GM18511 (cell line): ENCODE measurements around the gene CST4.
A peak's percentile ranks its signal among the peaks of the same experiment; 100 is the strongest.
"Not testable (repeated sequence)": the region's sequence is repeated elsewhere in the genome, so short reads cannot be mapped to it uniquely, and the experiment has no call there.

Source experiments
- ATAC-seq: cut with Tn5 transposase; IDR thresholded peaks from one replicate; pipeline ENCODE4 v1.9.1; 2021; ENCODE audit warnings: mild to moderate bottlenecking, moderate library complexity; ENCODE audit not compliant: unreplicated experiment

The CST4 gene

DNA sequence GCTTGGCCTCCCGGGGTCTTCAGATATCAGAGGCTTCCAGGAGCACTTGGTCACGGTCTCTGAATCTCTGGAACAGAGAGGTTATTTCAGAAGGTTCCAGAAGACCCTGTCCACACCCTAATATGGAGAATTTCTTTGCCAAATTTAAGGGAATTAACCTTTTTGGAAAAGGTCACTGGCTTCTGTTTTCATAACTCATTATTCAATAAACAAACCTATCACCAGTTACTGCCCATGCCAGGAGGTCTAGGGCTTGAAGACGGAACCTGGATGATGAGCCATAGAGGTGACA is 507 bp upstream of the CST4 start:
- no peak for ATAC-seq

DNA sequence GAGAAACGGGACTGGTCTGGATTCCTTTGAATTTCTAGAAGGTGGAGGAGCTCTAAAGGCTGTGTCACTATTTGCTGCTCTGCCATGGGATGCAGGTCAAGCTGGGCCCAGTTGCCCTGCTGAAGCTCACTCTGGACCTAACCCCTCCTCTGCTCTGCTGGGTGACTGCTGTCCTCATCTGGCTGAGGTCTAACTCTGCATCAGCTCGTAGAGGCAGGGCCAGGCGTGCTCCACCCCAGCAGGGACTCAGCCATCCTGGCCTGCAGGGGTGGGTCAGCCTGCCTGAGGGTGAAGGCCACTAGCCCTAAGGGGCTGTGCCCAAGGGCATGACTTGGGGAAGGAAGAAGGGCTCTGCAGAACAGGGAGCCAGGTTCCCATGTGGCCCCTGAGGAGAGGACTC is 852 bp downstream of the CST4 start:
- ATAC-seq, result no peak

DNA sequence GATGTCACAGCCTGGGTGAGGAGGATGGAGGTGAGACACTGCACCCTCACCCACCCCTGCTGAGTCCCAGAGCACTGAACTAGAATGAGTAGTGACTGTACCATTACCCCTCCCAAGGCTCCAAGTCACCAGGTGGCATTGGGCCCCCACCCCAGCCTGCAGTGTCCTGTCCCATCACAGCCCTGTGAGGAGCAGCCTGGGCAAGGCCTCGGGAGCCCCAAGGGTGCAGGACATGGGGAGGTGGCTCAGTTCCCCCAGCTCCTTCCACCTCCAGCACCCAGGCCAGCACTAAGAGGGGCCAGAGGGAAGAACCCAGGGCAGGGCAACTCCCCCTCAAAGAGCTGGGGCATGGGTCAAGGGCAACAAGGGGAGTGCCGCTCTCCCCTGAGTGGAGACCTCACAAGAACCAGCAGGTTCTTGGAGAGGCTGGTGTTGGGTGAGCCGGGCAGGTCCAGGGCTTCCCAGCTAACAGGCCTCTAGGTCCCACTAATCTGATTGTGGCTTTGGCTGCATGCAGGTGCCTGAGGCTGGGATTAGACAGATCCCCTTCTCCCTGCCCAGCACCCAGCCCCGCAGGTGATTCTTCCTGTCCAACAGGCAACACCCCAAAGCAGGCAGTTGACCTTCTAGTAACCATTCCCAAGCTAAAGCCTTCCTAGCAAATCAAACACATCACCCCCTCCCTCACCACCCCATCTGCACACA is 2.6 kb downstream of the CST4 start:
- no peak for ATAC-seq

DNA sequence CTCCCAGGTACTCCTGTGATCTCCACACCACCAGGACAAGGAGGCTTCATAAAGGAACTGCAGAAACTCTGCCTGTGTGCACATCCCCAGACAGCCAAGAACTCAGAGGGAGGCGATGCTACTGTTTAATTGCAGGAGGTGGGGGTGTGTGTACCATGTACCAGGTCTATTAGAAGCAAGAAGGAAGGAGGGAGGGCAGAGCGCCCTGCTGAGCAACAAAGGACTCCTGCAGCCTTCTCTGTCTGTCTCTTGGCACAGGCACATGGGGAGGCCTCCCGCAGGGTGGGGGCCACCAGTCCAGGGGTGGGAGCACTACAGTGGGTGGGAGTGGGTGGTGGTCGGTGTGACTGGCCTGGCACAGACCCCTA is 3.3 kb downstream of the CST4 start:
- ATAC-seq, result not testable (repeated sequence)

DNA sequence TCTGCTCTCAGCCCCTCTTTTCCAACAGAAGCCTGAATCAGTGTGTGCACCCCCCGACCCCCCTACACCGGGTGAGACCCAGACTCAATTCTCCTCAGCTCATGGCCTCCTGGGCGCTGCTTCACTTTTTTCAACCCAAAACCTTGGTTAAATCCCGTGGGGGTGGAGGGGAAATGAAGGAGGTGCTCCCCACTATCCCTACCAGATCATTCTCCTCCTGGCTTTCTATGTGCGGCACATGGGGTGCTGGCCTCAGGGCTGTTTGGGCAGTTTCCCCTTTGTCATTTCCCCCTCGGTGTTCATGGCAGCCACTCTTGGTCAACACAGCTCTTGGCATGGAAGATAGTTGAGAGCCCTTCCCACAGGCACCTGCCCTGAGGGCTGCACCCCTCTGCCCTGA is 4.6 kb downstream of the CST4 start:
- no peak for ATAC-seq

DNA sequence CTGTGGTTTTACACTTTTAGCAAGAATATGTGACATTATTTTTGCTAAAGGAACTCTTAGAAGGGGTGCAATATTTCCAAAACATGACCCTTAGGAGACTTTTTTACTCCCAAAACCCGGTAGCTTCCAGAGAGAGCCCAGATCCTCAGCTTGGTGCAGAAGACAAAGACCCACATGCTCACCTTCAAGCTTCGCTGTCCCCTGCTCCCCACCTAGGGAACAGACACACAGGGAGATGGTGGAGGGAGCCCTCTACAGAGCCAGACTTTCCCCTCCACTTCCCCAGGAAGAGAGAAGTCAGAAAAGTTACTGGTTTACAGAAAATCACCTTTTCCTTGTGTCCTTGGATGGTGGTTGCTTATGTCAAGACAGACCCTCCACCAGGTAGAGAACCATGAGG is 5.0 kb downstream of the CST4 start:
- no peak for ATAC-seq

DNA sequence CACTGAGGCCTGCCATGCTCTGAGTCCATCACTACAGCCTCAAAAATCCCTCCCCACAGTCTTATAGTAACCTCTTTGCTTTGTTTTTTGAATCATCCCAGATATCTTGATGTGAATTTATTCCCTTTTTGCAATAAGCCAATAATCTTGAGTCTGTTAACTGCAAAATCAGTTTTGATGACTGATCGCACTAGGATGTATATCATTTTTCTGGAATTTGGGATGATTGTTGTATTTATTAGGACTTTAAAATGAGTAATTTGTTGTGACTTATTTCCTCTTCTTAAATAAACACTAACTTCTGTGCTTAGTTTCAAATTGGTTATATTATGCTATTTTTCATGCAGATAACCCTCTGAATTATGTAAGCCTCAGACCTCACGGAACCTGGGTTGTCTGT is 5.6 kb downstream of the CST4 start:
- no peak for ATAC-seq

DNA sequence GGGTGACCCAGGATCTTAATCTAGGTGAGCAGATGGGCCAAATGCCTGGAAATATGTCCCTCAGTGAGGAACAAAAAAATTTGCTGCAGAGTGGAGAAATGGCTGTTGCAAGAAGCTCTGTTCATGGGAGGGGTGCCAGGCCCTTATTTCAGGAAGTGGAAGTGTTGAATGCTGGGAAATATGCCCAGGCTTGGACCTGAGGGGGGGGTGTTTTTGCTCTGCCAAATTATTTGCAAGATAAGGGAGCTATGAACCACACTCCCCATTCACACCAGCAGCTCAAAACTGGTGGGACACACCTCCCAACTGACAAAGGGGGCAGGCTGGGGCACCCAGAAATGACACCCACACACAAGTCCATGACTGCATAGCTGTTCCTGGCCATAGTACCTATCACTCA is 8.7 kb downstream of the CST4 start:
- no peak for ATAC-seq

DNA sequence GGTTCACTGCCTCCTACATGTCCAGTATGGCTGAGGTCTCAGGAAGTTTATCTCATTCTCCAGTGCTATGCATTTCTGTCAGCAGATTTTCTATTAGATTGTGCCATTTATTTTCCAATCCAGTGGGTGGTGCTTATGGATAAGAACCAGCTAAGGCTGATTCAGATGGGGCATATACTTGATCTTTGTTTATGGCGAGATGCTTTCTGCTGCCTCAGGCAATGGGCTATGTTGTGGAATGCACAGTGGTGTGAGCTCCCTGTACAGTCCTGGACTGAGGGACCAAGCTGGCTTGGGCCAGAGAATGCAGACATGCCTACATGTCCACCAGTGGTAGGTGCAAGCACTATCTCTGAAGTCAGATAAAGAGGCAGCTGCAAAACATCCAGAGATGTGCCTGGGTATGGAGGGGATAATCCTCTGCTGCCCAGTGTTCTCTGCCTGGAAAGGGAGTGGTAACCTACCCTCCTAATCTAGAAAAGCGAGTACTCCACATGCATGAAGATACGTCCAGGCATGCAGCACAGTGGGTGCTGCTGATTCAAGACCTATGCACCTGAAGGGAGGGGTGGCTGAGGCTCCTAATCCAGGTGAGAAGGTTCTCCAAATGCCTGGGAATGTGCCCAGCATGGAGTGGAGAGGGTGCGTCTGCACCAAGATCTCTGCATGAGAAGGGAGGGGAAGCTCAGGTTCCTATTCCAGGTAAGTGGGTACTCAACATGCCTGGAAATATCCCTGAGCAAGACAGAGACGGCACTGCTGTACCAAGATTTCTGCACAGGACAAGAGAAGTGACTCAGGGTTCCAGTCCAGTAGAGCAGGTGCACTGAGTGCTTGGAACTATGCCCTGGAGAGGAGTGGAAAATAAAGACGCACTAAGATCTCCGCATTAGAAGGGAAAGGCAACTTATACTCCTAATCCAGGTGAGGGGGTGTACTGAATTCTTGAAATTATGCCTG is 9.4 kb downstream of the CST4 start:
- no peak for ATAC-seq

DNA sequence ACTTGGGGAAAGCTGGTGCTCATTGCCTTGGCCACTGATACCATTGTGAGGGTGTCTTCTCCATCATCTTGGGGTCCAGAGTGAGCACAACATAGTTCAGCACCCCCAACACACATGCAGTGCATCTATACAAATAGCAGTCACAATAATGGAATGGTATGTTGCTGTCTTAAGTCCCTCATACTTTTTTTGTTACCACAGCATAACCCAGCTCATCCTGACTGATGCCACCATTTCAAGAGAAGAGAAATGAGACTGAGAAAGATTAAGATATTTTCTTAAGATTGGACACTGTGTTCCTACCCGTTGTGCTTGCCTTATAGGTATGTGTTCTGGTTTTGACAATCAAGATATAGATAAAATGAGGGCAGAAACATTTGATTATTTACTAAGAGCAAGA is 15.6 kb downstream of the CST4 start:
- ATAC-seq, result no peak

DNA sequence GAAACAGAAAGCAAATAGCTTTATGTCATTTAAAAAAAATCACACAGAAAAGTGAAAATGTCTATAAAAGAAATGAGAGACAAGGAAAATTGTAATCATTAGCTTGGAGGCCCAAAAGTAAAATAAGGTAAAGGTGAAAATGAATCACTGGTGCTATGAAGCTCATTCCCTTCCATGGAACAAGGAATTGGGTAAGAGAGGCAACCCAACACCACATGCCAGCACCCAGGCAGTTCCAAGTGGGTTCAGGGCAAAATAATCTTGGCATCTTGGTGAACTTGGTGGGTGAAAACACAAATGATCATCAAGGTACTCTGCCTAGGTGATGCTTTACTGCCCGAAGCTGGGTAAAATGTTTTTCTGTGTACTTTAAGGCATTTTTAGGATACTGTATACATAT is 16.7 kb downstream of the CST4 start:
- ATAC-seq, result no peak

DNA sequence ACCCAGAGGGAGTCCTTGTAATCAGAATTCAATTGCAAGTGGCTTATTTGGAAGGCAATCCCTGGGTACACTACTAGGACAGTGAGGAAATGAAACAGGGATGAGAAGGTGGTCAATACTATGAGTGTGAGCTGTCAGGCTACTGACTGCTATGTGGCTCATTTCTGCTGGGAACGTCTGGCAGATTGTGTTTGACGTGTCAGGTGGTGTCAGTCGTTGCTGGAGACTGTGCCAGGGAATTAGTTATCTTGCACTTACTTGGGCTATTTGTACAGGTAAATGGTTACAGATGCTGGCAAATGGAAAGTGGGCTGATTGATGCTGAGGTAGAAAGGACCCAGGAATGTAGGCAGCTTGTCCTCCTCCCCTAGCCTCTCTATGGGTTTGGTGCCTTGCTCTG is 17.4 kb downstream of the CST4 start:
- ATAC-seq, result no peak

DNA sequence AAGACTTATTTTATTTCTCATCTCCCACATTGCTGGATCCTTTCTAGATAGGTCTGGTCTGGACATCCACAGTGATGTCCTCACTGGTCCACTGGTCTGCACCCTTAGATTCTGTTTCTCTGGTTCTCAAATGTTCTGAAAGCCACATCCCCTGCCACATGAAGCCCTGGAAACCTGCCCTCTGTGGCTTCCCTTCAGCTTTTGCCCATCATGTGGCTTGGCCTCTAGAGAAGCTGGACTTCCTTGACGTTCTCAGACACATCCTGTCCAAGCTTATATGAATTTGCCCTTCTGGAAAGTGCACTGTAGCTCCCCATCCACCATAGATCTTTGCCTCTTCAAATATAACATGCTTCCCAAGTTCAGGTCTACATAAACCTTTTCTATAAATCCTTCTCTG is 18.5 kb downstream of the CST4 start:
- no peak for ATAC-seq

DNA sequence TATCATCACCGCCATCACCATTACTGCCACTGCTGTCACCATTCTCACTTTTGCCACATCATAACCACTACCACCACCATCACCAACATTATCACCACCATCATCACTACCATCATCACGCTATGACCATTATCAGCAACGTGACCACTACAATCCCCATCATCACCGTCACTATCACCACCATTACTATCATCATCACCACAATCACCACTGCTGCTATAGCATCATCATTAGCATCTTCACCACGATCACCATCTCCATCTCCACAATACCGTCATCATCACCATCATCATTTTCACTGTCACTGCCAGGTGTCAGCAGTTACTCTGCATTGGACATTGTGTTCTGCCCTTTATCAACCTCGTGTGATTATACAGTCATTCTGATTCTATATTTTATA is 19.0 kb downstream of the CST4 start:
- no peak for ATAC-seq

DNA sequence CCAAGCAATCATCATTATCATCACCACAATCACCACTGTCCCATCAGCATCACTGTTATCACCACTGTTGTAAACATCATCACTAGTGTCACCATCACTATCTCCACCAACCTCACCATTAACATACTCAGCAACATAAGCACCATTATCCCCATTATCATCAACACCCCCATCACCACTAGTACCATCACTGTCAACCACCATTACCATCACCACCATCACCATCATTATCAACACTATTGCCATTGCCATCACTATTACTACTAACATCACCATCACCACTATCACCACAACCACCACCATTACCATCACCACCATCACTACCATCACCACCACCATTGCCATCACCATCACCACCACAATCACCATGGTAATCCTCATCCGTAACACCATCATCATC is 19.5 kb downstream of the CST4 start:
- no peak for ATAC-seq

DNA sequence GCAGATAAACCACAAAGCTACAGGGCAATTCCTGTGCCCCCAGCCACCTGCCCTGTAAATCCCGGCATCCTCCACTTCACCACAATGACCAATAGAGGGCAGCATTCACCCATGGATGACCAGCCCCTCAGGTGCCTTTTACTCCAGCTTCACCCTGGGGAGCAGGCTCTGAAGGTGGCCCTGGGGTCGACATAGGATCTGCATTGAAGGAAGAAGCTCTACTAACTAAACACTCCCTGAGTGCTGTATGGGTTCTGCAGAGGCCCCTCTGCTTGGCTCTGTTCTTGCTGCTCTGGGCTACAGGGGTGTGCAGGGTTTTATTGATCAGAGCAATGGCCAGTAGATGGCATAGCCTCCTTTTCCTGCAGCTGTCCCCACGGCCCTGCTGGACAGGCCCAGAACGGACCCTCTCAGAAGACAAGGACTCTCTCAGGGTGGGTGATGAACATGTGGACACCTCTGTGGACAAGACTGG is 20.3 kb downstream of the CST4 start:
- peak; percentile 89 for ATAC-seq

DNA sequence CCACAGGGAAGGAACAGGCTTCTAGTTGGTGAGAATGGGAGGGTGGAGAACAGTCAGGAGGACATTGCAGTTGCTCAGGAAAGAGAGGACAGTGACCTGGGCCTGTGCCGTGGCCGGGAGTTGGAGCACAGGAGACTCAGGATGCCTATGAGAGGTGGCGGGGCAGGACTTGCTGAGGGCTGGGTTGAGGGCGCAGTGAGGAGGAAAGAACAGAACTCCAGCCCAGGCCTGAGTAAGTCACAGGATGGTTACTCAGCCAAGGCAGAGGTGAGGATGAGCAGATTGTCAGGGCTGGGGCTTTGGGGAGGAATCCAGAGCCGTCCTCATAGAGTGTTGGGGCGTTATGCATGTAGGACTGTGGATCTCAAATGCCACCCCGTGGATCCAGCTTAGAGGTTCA is 21.2 kb downstream of the CST4 start:
- ATAC-seq, result no peak

DNA sequence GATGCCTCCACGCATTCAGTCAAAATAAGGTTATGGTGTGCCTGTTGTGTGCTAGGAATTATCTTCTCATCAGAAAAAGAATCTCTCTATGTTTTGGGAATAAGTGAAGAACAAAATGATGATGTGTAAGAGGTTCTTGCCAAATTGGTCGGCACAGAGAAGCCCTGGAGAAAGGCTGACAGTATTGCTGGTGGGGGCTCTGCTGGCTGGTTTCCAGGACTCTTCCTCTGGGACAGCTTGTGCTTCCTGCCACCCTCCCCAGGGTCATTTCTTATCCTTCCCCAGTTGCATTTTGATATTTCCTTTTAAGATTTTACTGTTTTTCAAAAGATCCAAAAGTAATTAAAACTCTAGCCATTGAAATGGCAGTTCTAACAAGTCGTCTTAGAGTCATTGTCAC is 22.1 kb downstream of the CST4 start:
- no peak for ATAC-seq

DNA sequence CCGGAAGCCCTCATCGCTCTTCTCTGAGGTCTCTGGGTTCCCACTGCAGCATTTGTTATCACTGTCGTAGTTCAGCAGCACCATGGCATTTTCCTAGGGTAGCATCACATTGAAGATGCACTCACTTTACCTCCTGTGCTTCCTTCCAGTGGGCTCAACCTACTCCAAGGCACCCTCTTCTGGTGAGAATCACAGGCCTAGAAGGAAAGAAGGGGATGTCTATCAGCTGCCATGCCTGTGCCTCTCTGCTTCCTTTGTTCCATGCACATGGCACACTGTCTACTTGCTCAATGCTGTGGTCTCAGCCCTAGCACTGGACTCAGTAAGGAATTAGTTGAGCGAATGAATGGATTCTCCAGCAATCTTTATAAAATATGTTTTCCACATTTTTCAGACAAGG is 22.6 kb downstream of the CST4 start:
- ATAC-seq, result no peak

DNA sequence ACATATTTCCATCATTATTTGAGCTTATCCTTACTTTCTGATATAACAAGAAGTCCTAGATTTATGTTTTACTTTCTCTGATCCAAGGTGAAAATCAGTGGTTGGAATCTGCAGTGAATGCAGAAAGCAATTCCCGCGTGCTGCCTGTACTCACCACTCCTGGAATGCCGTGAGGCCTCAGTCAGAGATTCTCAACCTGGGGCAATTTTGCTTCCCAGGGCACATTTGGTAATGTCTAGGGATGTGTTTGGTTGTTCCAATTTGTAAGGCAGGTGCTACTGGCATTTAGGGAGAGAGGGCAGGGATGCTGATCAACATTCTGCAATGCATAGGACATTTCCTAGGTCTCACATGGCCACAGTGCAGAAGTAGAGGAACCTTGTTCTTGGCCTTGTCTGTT is 23.9 kb downstream of the CST4 start:
- ATAC-seq, result no peak

DNA sequence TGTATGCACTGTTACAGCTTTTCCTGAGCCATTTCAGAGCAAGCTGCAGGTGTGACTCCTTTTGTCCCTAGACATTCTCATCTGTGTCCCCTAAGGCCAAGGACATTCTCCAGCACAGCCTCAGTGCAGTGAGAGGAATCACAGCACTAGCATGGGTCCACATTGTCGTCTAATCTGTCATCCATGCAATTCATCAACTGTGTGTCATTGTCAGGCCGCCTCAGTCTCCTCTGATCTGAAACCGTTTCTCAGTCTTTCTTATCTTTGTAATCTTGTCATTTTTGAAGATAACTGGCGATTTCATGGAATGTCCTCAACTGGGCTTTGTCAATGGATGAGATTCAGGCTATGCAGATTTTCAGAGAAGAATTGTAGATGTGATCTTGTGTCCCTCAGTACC is 24.8 kb downstream of the CST4 start:
- ATAC-seq, result not testable (repeated sequence)

DNA sequence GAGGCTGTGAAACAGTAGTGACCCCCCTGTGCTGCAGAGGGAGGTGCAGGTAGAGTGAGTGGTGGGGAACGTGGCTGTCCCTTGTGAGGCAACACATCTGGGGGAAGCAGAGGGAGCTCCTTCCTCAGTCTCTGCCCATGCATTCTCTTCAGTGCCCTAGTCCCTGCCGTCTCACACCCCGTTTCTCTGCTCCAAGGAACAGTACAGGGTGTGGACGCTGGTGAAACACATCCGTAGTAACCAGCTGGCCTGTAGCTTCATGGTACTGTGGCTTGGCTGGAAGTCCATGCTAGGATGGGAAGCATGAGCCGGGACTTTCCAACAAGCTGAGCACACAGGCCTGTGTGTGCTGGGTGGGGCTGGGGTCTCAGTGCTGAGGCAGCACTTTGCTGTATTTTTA is 25.7 kb downstream of the CST4 start:
- ATAC-seq, result no peak
